ENCODE data around the gene CD300A.

DNA sequence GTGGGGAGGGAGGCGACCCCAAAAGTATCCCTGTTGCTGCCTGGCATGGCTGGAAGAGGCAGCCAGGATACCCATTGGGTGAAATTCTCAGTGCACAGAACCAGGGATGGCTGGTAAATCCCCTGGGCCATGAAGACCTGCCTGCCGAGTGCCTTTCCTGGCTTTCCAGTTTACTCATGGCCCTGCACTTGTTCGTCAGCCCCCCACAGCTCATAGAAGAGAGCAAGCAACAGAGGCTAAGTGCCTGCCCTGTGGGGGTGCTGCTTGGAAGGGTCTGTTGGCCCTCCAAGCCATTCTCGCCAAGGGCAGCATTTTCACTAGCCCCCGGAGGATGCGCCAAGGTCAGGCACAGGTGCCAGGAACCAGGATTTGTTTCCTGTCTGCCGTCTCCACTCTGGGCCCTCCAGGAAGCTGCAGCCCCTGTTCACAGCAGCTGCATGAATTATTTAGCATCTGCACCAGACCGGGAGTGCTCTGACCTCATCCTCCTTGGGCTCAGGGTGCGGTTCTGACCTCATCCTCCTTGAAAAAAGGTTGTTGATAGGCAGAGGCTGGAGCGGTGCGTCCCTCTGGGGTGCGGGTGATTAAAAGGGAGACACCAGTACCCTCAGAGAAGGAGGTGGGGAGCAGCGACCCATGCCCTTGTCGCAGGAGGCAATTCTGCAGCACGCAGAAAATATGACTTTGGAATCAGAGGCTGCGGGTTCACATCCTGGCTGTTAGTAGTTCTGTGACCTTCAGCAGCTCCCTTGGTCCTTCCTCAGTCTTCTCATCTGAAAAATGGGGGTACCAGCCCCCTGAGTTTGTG lies 14.2 kb upstream of the CD300A start:
- TF ChIP-seq, protein P1, sequence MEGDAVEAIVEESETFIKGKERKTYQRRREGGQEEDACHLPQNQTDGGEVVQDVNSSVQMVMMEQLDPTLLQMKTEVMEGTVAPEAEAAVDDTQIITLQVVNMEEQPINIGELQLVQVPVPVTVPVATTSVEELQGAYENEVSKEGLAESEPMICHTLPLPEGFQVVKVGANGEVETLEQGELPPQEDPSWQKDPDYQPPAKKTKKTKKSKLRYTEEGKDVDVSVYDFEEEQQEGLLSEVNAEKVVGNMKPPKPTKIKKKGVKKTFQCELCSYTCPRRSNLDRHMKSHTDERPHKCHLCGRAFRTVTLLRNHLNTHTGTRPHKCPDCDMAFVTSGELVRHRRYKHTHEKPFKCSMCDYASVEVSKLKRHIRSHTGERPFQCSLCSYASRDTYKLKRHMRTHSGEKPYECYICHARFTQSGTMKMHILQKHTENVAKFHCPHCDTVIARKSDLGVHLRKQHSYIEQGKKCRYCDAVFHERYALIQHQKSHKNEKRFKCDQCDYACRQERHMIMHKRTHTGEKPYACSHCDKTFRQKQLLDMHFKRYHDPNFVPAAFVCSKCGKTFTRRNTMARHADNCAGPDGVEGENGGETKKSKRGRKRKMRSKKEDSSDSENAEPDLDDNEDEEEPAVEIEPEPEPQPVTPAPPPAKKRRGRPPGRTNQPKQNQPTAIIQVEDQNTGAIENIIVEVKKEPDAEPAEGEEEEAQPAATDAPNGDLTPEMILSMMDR (conservative IDR thresholded peaks at IDR 0.05; ENCODE audit: low read depth, low read length): no peak
- TF ChIP-seq CEBPB (IDR thresholded peaks at IDR 0.05; ENCODE audit: low read depth, low read length): no peak
- TF ChIP-seq POLR2A (IDR thresholded peaks at IDR 0.05; ENCODE audit: low read depth, low read length): no peak
- TF ChIP-seq, protein P2, sequence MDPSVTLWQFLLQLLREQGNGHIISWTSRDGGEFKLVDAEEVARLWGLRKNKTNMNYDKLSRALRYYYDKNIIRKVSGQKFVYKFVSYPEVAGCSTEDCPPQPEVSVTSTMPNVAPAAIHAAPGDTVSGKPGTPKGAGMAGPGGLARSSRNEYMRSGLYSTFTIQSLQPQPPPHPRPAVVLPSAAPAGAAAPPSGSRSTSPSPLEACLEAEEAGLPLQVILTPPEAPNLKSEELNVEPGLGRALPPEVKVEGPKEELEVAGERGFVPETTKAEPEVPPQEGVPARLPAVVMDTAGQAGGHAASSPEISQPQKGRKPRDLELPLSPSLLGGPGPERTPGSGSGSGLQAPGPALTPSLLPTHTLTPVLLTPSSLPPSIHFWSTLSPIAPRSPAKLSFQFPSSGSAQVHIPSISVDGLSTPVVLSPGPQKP (IDR thresholded peaks at IDR 0.05; ENCODE audit: borderline replicate concordance, low read depth, low read length): no peak
- no peak for TF ChIP-seq FOS (IDR thresholded peaks at IDR 0.05; ENCODE audit: low read depth, low read length)
- no peak for TF ChIP-seq RCOR1 (IDR thresholded peaks at IDR 0.05; ENCODE audit: insufficient replicate concordance, low read length)
- no peak for TF ChIP-seq MAFK (IDR thresholded peaks at IDR 0.05; ENCODE audit: low read depth, low read length)
- TF ChIP-seq MXI1 (IDR thresholded peaks at IDR 0.05; ENCODE audit: borderline replicate concordance, low read depth, low read length): no peak
- TF ChIP-seq RAD21 (IDR thresholded peaks at IDR 0.05; ENCODE audit: low read length): no peak
- TF ChIP-seq, protein P3, sequence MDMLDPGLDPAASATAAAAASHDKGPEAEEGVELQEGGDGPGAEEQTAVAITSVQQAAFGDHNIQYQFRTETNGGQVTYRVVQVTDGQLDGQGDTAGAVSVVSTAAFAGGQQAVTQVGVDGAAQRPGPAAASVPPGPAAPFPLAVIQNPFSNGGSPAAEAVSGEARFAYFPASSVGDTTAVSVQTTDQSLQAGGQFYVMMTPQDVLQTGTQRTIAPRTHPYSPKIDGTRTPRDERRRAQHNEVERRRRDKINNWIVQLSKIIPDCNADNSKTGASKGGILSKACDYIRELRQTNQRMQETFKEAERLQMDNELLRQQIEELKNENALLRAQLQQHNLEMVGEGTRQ (IDR thresholded peaks at IDR 0.05; ENCODE audit: low read depth, low read length): no peak

Measured in IMR-90 (cell line).